HCT116 (cell line): ENCODE results near the gene OR10A5. TPM values are rescaled to one million over a fixed set of nuclear protein-coding genes. Genes with fewer than 3 reads are reported as not detected.

ENCODE experiments used
- ATAC-seq: fragments of 200-7000 bp; cut with Tn5 transposase; 2 replicates; pipeline ENCODE4 v1.9.1; 2020; ENCODE audit warnings: mild to moderate bottlenecking, moderate library complexity
- BruUV-seq: library from RNA; stranded (reverse); fragments of 400-500 nt; replicated peaks from 2 replicates; lab custom pipeline; 2021; lab: Mats Ljungman, UMichigan
- CTCF ChIA-PET: fragments of 300-600 bp; sonication (Branson Sonifier 250); formaldehyde crosslinking; loops from one replicate; lab custom pipeline; 2021; ENCODE audit warnings: antibody characterized with exemption; lab: Charles Lee
- POLR2A ChIA-PET: fragments of 300-600, 350-600 bp; sonication (Branson Sonifier 250); formaldehyde crosslinking; loops from one replicate; lab custom pipeline; 2021; ENCODE audit warnings: antibody characterized with exemption; lab: Charles Lee
- RAD21 ChIA-PET, 2 experiments: fragments of 300-600 bp; sonication (Branson Sonifier 250); formaldehyde crosslinking; loops; one replicate each; lab custom pipeline; 2023; ENCODE audit warnings: low total read pairs in 2 of 2; ENCODE audit not compliant: uncharacterized antibody in 2 of 2, unreplicated experiment in 2 of 2, low non-redundant PET in 1 of 2; lab: Charles Lee
- DNase-seq: peaks from one replicate; pipeline ENCODE4 v3.0.0-alpha.2; 2010; ENCODE audit warnings: low read depth, low spot score
- H2AFZ ChIP-seq: fragments of 200-600 bp; shearing (Covaris generic), sonication (generic); 2 replicates; pipeline ENCODE4 v1.6.1; 2017; ENCODE audit warnings: low read depth, mixed run types, mixed read lengths, antibody characterized with exemption, low read length; ENCODE audit not compliant: poor library complexity, severe bottlenecking
- H3K27ac ChIP-seq: 2 replicates; pipeline ENCODE4 v1.5.1; 2012; ENCODE audit warnings: low read depth, low read length
- H3K27me3 ChIP-seq: fragments of 200-600 bp; sonication (generic); 2 replicates; pipeline ENCODE4 v1.6.1; 2016; ENCODE audit warnings: mixed run types, low read length, mixed read lengths; ENCODE audit not compliant: insufficient read depth
- H3K36me3 ChIP-seq, 2 experiments: fragments of 200-500 bp in 1 of 2; fragments of 200-600 bp in 1 of 2; sonication (Bioruptor generic) in 1 of 2; sonication (generic) in 1 of 2; 2 replicates each; pipeline versions ENCODE4 v1.5.1 to v1.6.1; 2014 to 2016; ENCODE audit warnings: low read length in 2 of 2, inconsistent platforms in 1 of 2, mixed read lengths in 1 of 2, mixed run types in 1 of 2; ENCODE audit not compliant: insufficient read depth in 2 of 2, control insufficient read depth in 1 of 2
- H3K4me1 ChIP-seq, 2 experiments: fragments of 200-600 bp in 1 of 2; sonication (generic) in 1 of 2; 2 replicates each; pipeline versions ENCODE4 v1.5.1 to v1.6.1; 2012 to 2017; ENCODE audit warnings: low read length in 2 of 2, inconsistent platforms in 1 of 2, mild to moderate bottlenecking in 1 of 2, mixed read lengths in 1 of 2, mixed run types in 1 of 2, moderate library complexity in 1 of 2; ENCODE audit not compliant: insufficient read depth in 2 of 2, control insufficient read depth in 1 of 2
- H3K4me2 ChIP-seq: fragments of 200-600 bp; sonication (generic); 2 replicates; pipeline ENCODE4 v1.6.1; 2017; ENCODE audit warnings: mixed run types, low read length, mixed read lengths
- H3K4me3 ChIP-seq, 2 experiments: fragments of 200-600 bp in 1 of 2; sonication (generic) in 1 of 2; replicated peaks in 1 of 2; 2 replicates each; pipeline ENCODE4 v1.5.1; 2011 to 2016; ENCODE audit warnings: low read length in 2 of 2, control low read depth in 1 of 2, low read depth in 1 of 2, mild to moderate bottlenecking in 1 of 2, mixed read lengths in 1 of 2, mixed run types in 1 of 2
- H3K79me2 ChIP-seq: fragments of 200-600 bp; sonication (generic); 2 replicates; pipeline ENCODE4 v1.6.1; 2017; ENCODE audit warnings: mild to moderate bottlenecking, mixed run types, low read length, moderate library complexity, mixed read lengths; ENCODE audit not compliant: insufficient read depth
- H3K9ac ChIP-seq: fragments of 200-600 bp; sonication (generic); 2 replicates; pipeline ENCODE4 v1.6.1; 2016; ENCODE audit warnings: low read length, mixed read lengths
- H3K9me2 ChIP-seq: fragments of 200-600 bp; sonication (generic), shearing (Covaris generic); 2 replicates; pipeline ENCODE4 v1.6.1; 2017; ENCODE audit warnings: mixed run types, mild to moderate bottlenecking, moderate library complexity; ENCODE audit not compliant: insufficient read depth
- H3K9me3 ChIP-seq, 2 experiments: fragments of 200-500 bp in 1 of 2; fragments of 200-600 bp in 1 of 2; sonication (Bioruptor generic) in 1 of 2; sonication (generic) in 1 of 2; 2 replicates each; pipeline ENCODE4 v1.6.1; 2014 to 2017; ENCODE audit warnings: low read length in 2 of 2, mixed read lengths in 2 of 2, inconsistent platforms in 1 of 2, low read depth in 1 of 2, mild to moderate bottlenecking in 1 of 2, mixed run types in 1 of 2, moderate library complexity in 1 of 2; ENCODE audit not compliant: control insufficient read depth in 1 of 2, insufficient read depth in 1 of 2
- H4K20me1 ChIP-seq: fragments of 200-600 bp; sonication (generic), shearing (Covaris generic); 2 replicates; pipeline ENCODE4 v1.6.1; 2017; ENCODE audit warnings: mixed run types, mild to moderate bottlenecking, moderate library complexity; ENCODE audit not compliant: insufficient read depth
- CBX3 ChIP-seq: IDR thresholded peaks from 2 replicates; pipeline ENCODE4 v1.6.1; 2012; ENCODE audit warnings: low read depth
- CEBPB ChIP-seq: IDR thresholded peaks from 2 replicates; pipeline ENCODE4 v1.6.1; 2012; ENCODE audit warnings: low read depth
- EGR1 ChIP-seq: IDR thresholded peaks from 2 replicates; pipeline ENCODE4 v1.6.1; 2012; ENCODE audit warnings: low read depth
- EZH2 ChIP-seq: fragments of 200-600 bp; sonication (generic); IDR thresholded peaks from 2 replicates; pipeline ENCODE4 v1.6.1; 2017; ENCODE audit warnings: antibody characterized with exemption, mixed run types
- JUND ChIP-seq: IDR thresholded peaks from 2 replicates; pipeline ENCODE4 v1.6.1; 2012
- RAD21 ChIP-seq: IDR thresholded peaks from 2 replicates; pipeline ENCODE4 v1.6.1; 2012; ENCODE audit warnings: low read depth, mild to moderate bottlenecking
- SIN3A ChIP-seq: IDR thresholded peaks from 2 replicates; pipeline ENCODE4 v1.6.1; 2012; ENCODE audit warnings: low read depth
- SP1 ChIP-seq: IDR thresholded peaks from 2 replicates; pipeline ENCODE4 v1.6.1; 2012; ENCODE audit warnings: low read depth
- SRF ChIP-seq: IDR thresholded peaks from 2 replicates; pipeline ENCODE4 v1.6.1; 2012; ENCODE audit warnings: low read depth
- TCF7L2 ChIP-seq: IDR thresholded peaks from 2 replicates; pipeline ENCODE4 v1.7.0; 2011; ENCODE audit warnings: borderline replicate concordance, inconsistent platforms; ENCODE audit not compliant: insufficient read depth, insufficient read length; ENCODE audit errors: extremely low read depth
- ZNF274 ChIP-seq: fragments of 200-500 bp; sonication (Bioruptor generic); IDR thresholded peaks from 2 replicates; pipeline ENCODE4 v1.6.1; 2014; ENCODE audit warnings: mild to moderate bottlenecking, low read depth, low read length, inconsistent platforms
- intact Hi-C: fragments of 100-400 bp; cut with micrococcal nuclease; formaldehyde crosslinking; loops from 2 replicates; pipeline ENCODE4 v1.10.0; 2022
- total RNA-seq: library from RNA; stranded (reverse); gene quantifications from one replicate; pipeline ENCODE4 v1.2.1, GENCODE V29; 2021; ENCODE audit not compliant: unreplicated experiment
- TF ChIP-seq, protein P1 (sequence below), 3 experiments: fragments of 200-600 bp in 1 of 3; sonication (generic) in 1 of 3; IDR thresholded peaks in 2 of 3; conservative IDR thresholded peaks in 1 of 3; 2 replicates each; pipeline ENCODE4 v1.5.1; 2012 to 2017; ENCODE audit warnings: low read depth in 2 of 3, low read length in 2 of 3, antibody characterized with exemption in 1 of 3, borderline replicate concordance in 1 of 3, control low read depth in 1 of 3, mild to moderate bottlenecking in 1 of 3, mixed read lengths in 1 of 3, mixed run types in 1 of 3, moderate library complexity in 1 of 3; ENCODE audit not compliant: insufficient read depth in 1 of 3
- TF ChIP-seq, protein P2 (sequence below): IDR thresholded peaks from 2 replicates; pipeline ENCODE4 v1.6.1; 2012; ENCODE audit warnings: low read depth
- TF ChIP-seq, protein P3 (sequence below): IDR thresholded peaks from 2 replicates; pipeline ENCODE4 v1.6.1; 2012

Gene OR10A5
- total RNA-seq, 1 experiment from 2014 or later, result not detected

DNA sequence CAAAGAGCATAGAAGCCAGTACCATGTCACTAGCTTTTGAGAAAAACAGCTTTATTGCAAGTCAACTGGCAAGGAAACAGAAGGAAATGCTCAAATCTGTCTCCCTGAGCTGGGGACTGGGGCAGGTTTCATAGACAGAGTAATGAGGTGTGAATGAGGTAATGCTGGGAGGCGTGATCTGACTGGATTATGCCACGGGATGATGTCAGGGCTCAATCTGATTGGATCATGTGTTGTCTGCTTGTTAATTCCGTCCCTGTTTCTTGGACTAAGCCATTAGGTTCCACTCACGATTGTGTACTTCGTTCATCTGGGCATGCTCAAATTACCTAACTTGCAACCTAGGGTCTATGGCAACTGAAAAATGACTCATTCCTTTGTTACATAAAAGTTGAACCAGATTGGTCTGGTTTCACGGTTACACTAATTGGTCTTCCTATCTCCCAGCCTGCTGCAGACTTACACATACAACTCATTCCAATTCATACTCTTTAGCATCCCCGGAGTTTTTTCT is 20.2 kb upstream of the OR10A5 start:
- H3K9me2 ChIP-seq, result no peaks in the 10 kb centered on the region
- H3K27ac ChIP-seq, result no peak overlapping the region
- ChIA-PET POLR2A (no interaction called here), CTCF (interaction anchor here (1.0 to 1.5 kb wide), 2 partner anchors 13 kb away, joined by 4 to 9 read pairs; no protein-coding TSS in a partner anchor), RAD21 (no interaction called here)
- H3K27me3 ChIP-seq, result no peaks in the 10 kb centered on the region
- H3K9ac ChIP-seq, result no peak overlapping the region
- TF ChIP-seq EZH2, result no peak
- no peak for TF ChIP-seq TCF7L2
- TF ChIP-seq, protein P1, sequence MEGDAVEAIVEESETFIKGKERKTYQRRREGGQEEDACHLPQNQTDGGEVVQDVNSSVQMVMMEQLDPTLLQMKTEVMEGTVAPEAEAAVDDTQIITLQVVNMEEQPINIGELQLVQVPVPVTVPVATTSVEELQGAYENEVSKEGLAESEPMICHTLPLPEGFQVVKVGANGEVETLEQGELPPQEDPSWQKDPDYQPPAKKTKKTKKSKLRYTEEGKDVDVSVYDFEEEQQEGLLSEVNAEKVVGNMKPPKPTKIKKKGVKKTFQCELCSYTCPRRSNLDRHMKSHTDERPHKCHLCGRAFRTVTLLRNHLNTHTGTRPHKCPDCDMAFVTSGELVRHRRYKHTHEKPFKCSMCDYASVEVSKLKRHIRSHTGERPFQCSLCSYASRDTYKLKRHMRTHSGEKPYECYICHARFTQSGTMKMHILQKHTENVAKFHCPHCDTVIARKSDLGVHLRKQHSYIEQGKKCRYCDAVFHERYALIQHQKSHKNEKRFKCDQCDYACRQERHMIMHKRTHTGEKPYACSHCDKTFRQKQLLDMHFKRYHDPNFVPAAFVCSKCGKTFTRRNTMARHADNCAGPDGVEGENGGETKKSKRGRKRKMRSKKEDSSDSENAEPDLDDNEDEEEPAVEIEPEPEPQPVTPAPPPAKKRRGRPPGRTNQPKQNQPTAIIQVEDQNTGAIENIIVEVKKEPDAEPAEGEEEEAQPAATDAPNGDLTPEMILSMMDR (IDR thresholded peaks at IDR 0.05 in 2 of 3, conservative IDR thresholded peaks at IDR 0.05 in 1 of 3; ENCODE audit: borderline replicate concordance in 1 of 3, insufficient read depth in 1 of 3, low read depth in 2 of 3, low read length in 2 of 3), result no peak
- TF ChIP-seq EGR1, result no peak
- no peak for TF ChIP-seq JUND
- TF ChIP-seq SRF, result no peak
- TF ChIP-seq CEBPB, result no peak
- no peak for TF ChIP-seq SP1
- no peak for TF ChIP-seq SIN3A
- no peak for TF ChIP-seq CBX3
- TF ChIP-seq ZNF274, result no peak
- TF ChIP-seq, protein P2, sequence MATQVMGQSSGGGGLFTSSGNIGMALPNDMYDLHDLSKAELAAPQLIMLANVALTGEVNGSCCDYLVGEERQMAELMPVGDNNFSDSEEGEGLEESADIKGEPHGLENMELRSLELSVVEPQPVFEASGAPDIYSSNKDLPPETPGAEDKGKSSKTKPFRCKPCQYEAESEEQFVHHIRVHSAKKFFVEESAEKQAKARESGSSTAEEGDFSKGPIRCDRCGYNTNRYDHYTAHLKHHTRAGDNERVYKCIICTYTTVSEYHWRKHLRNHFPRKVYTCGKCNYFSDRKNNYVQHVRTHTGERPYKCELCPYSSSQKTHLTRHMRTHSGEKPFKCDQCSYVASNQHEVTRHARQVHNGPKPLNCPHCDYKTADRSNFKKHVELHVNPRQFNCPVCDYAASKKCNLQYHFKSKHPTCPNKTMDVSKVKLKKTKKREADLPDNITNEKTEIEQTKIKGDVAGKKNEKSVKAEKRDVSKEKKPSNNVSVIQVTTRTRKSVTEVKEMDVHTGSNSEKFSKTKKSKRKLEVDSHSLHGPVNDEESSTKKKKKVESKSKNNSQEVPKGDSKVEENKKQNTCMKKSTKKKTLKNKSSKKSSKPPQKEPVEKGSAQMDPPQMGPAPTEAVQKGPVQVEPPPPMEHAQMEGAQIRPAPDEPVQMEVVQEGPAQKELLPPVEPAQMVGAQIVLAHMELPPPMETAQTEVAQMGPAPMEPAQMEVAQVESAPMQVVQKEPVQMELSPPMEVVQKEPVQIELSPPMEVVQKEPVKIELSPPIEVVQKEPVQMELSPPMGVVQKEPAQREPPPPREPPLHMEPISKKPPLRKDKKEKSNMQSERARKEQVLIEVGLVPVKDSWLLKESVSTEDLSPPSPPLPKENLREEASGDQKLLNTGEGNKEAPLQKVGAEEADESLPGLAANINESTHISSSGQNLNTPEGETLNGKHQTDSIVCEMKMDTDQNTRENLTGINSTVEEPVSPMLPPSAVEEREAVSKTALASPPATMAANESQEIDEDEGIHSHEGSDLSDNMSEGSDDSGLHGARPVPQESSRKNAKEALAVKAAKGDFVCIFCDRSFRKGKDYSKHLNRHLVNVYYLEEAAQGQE, result no peak
- TF ChIP-seq, protein P3, sequence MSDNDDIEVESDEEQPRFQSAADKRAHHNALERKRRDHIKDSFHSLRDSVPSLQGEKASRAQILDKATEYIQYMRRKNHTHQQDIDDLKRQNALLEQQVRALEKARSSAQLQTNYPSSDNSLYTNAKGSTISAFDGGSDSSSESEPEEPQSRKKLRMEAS, result no peak
- no peak for TF ChIP-seq RAD21
- intact Hi-C loops, result no loop called here
- H3K4me3 ChIP-seq, result no peak overlapping the region
- DNase-seq, result no peak
- ATAC-seq, result no peak
- no peaks in the 10 kb centered on the region for H3K36me3 ChIP-seq
- H4K20me1 ChIP-seq, result 0 out of 2 replicates have a peak, but pooled peaks cover 3% of the 10 kb centered on the region
- H2AFZ ChIP-seq, result no peak overlapping the region
- H3K9me3 ChIP-seq, result no peaks in the 10 kb centered on the region
- H3K4me1 ChIP-seq, result no peaks in the 10 kb centered on the region
- BruUV-seq, result no TSS peak
- H3K79me2 ChIP-seq, result no peaks in the 10 kb centered on the region
- no peak overlapping the region for H3K4me2 ChIP-seq
